WTC11 (cell line): ENCODE measurements around the gene QKI. TPM values are rescaled to one million over a fixed set of nuclear protein-coding genes. Genes with fewer than 3 reads are reported as not detected.

Source experiments
- ATAC-seq: fragments of 200-7000 bp; cut with Tn5 transposase; 2 replicates; pipeline ENCODE4 v1.10.0; 2021; ENCODE audit warnings: mild to moderate bottlenecking, moderate library complexity
- CTCF ChIA-PET: fragments of 300-600 bp; sonication (Branson Sonifier 250); formaldehyde crosslinking; loops from one replicate; lab custom pipeline; 2021; ENCODE audit warnings: antibody characterized with exemption; lab: Charles Lee
- POLR2A ChIA-PET: fragments of 350-600 bp; sonication (Branson Sonifier 250); formaldehyde crosslinking; loops from one replicate; lab custom pipeline; 2021; ENCODE audit warnings: antibody characterized with exemption; lab: Charles Lee
- DNase-seq: peaks from one replicate; pipeline ENCODE4 v3.0.0; 2021; ENCODE audit warnings: low spot score
- H3K27ac Mint-ChIP-seq: 2 replicates; pipeline ENCODE4 v1.8.0; 2021; ENCODE audit warnings: mixed read lengths
- H3K27me3 Mint-ChIP-seq: 2 replicates; pipeline ENCODE4 v1.8.0; 2021; ENCODE audit warnings: low read depth, mild to moderate bottlenecking, moderate library complexity, mixed read lengths
- H3K36me3 Mint-ChIP-seq: 2 replicates; pipeline ENCODE4 v1.8.0; 2021; ENCODE audit warnings: mixed read lengths
- H3K4me1 Mint-ChIP-seq: 2 replicates; pipeline ENCODE4 v1.8.0; 2022; ENCODE audit warnings: mixed read lengths
- H3K4me3 Mint-ChIP-seq: 2 replicates; pipeline ENCODE4 v1.8.0; 2021; ENCODE audit warnings: mild to moderate bottlenecking, moderate library complexity, mixed read lengths
- H3K9me3 Mint-ChIP-seq: 2 replicates; pipeline ENCODE4 v1.8.0; 2021; ENCODE audit warnings: mixed read lengths
- CBFB ChIP-seq: sonication (generic); formaldehyde crosslinking; IDR thresholded peaks from 2 replicates; pipeline ENCODE4 v1.8.1; 2022; ENCODE audit warnings: mild to moderate bottlenecking, low read depth, missing genetic modification reagents
- ESRRA ChIP-seq: sonication (generic); formaldehyde crosslinking; IDR thresholded peaks from 2 replicates; pipeline ENCODE4 v1.8.1; 2022; ENCODE audit warnings: mild to moderate bottlenecking, missing genetic modification reagents, borderline replicate concordance
- FOXJ3 ChIP-seq: sonication (generic); formaldehyde crosslinking; IDR thresholded peaks from 2 replicates; pipeline ENCODE4 v1.9.0; 2021; ENCODE audit warnings: missing genetic modification reagents, mild to moderate bottlenecking, borderline replicate concordance
- MYBL2 ChIP-seq: sonication (generic); formaldehyde crosslinking; IDR thresholded peaks from 2 replicates; pipeline ENCODE4 v1.8.1; 2023; ENCODE audit warnings: mild to moderate bottlenecking, moderate library complexity, missing genetic modification reagents
- NFYB ChIP-seq: sonication (generic); formaldehyde crosslinking; conservative IDR thresholded peaks from 2 replicates; pipeline ENCODE4 v1.8.0; 2022; ENCODE audit warnings: low read depth, missing genetic modification reagents
- NR2C2 ChIP-seq: sonication (generic); formaldehyde crosslinking; IDR thresholded peaks from 2 replicates; pipeline ENCODE4 v1.8.0; 2022; ENCODE audit warnings: mild to moderate bottlenecking, missing genetic modification reagents
- PRRX2 ChIP-seq: fragments of 250-450 bp; sonication (Bioruptor Pico); IDR thresholded peaks from 2 replicates; pipeline ENCODE4 v1.8.0; 2021; ENCODE audit warnings: mild to moderate bottlenecking
- SMAD4 ChIP-seq: sonication (generic); formaldehyde crosslinking; IDR thresholded peaks from 2 replicates; pipeline ENCODE4 v1.8.0; 2022; ENCODE audit warnings: mild to moderate bottlenecking, missing genetic modification reagents
- TCF7 ChIP-seq: sonication (generic); formaldehyde crosslinking; IDR thresholded peaks from 2 replicates; pipeline ENCODE4 v1.8.0; 2022; ENCODE audit warnings: mild to moderate bottlenecking, low read depth, missing genetic modification reagents, moderate library complexity
- ZNF317 ChIP-seq: sonication (generic); formaldehyde crosslinking; IDR thresholded peaks from 2 replicates; pipeline ENCODE4 v1.8.1; 2023; ENCODE audit warnings: low read depth, mild to moderate bottlenecking, moderate library complexity, missing genetic modification reagents, borderline replicate concordance
- total RNA-seq: library from RNA; stranded (reverse); gene quantifications from 3 replicates; pipeline ENCODE4 v1.2.3, GENCODE V29; 2021
- TF ChIP-seq, protein P1 (sequence below): sonication (generic); formaldehyde crosslinking; IDR thresholded peaks from 2 replicates; pipeline ENCODE4 v1.8.1; 2022; ENCODE audit warnings: low read depth, missing genetic modification reagents, borderline replicate concordance
- TF ChIP-seq, protein P2 (sequence below): sonication (generic); formaldehyde crosslinking; IDR thresholded peaks from 2 replicates; pipeline ENCODE4 v1.8.1; 2022; ENCODE audit warnings: low read depth, mild to moderate bottlenecking, moderate library complexity, missing genetic modification reagents, borderline replicate concordance
- TF ChIP-seq, protein P3 (sequence below): sonication (generic); formaldehyde crosslinking; IDR thresholded peaks from 2 replicates; pipeline ENCODE4 v1.8.1; 2023; ENCODE audit warnings: mild to moderate bottlenecking, missing genetic modification reagents, moderate library complexity
- TF ChIP-seq, protein P4 (sequence below): sonication (generic); formaldehyde crosslinking; IDR thresholded peaks from 2 replicates; pipeline ENCODE4 v1.8.1; 2022; ENCODE audit warnings: mild to moderate bottlenecking, missing genetic modification reagents, moderate library complexity, borderline replicate concordance
- TF ChIP-seq, protein P5 (sequence below): sonication (generic); formaldehyde crosslinking; IDR thresholded peaks from 2 replicates; pipeline ENCODE4 v1.8.1; 2022; ENCODE audit warnings: mild to moderate bottlenecking, moderate library complexity, missing genetic modification reagents
- TF ChIP-seq, protein P6 (sequence below): sonication (generic); formaldehyde crosslinking; IDR thresholded peaks from 2 replicates; pipeline ENCODE4 v1.8.1; 2023; ENCODE audit warnings: mild to moderate bottlenecking, missing genetic modification reagents, moderate library complexity

The QKI gene
- total RNA-seq, 1 experiment from 2014 or later = 145 TPM

DNA sequence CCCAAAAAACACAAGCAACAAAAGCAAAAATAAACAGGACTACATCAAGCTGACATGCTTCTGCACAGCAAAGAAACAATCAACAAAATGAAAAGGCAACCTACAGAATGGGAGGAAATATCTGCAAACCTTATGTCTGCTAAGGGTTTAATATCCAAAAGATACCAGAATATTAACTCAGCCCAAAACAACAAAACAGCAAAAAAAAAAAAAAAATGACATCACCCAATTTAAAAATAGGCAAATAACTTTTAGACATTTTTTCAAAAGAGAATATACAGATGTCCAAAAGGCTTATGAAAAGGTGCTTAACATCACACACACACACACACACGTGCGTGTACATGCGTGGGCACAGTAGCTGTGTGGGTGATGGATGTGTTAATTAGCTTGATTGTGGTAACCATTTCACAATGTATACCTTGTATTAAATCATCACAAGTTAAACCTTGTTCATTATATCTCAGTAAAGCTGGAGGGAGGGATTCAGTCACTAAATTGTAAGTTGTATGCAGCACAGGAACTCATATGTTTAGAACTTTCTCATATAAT lies 52.4 kb downstream of the QKI start:
- CTCF ChIA-PET = no interaction called here
- Mint-ChIP-seq H3K4me3 (no peak overlapping the region), H3K9me3 (peaks cover 20% of the 10 kb centered on the region), H3K36me3 (peaks cover 27% of the 10 kb centered on the region), H3K4me1 (no peaks in the 10 kb centered on the region; the same call in 1 of the 2 replicates), H3K27ac (no peak overlapping the region), H3K27me3 (no peaks in the 10 kb centered on the region)
- TF ChIP-seq MYBL2 (CRISPR knock-in tag) (no peak), PRRX2 (no peak), FOXJ3 (CRISPR knock-in tag) (no peak), ESRRA (CRISPR knock-in tag) (no peak)
- TF ChIP-seq, protein P1, sequence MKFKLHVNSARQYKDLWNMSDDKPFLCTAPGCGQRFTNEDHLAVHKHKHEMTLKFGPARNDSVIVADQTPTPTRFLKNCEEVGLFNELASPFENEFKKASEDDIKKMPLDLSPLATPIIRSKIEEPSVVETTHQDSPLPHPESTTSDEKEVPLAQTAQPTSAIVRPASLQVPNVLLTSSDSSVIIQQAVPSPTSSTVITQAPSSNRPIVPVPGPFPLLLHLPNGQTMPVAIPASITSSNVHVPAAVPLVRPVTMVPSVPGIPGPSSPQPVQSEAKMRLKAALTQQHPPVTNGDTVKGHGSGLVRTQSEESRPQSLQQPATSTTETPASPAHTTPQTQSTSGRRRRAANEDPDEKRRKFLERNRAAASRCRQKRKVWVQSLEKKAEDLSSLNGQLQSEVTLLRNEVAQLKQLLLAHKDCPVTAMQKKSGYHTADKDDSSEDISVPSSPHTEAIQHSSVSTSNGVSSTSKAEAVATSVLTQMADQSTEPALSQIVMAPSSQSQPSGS (CRISPR knock-in tag) = no peak
- TF ChIP-seq, protein P2, sequence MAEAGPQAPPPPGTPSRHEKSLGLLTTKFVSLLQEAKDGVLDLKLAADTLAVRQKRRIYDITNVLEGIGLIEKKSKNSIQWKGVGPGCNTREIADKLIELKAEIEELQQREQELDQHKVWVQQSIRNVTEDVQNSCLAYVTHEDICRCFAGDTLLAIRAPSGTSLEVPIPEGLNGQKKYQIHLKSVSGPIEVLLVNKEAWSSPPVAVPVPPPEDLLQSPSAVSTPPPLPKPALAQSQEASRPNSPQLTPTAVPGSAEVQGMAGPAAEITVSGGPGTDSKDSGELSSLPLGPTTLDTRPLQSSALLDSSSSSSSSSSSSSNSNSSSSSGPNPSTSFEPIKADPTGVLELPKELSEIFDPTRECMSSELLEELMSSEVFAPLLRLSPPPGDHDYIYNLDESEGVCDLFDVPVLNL = no peak
- DNase-seq (no peak), ATAC-seq (no peak)
- POLR2A ChIA-PET = no interaction called here

DNA sequence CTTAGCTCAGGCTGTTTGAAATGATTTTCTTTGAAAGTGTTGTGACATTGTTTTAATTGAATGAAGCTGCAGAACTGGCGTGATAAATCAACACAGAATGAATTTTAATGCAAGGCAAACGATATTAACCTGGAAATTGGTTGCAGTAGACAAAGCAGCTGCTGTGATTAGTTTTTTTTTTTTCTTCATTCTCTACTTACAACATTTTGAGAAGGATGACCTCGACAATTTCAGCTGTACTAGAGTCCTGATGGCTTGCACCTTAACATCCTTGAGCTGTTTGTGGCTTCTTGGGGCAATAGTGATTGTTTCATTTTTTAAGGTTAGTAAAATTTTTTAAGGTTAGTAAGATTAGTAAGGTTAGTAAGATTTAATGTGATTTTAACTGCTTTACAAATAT lies 54.2 kb downstream of the QKI start:
- TF ChIP-seq, protein P3, sequence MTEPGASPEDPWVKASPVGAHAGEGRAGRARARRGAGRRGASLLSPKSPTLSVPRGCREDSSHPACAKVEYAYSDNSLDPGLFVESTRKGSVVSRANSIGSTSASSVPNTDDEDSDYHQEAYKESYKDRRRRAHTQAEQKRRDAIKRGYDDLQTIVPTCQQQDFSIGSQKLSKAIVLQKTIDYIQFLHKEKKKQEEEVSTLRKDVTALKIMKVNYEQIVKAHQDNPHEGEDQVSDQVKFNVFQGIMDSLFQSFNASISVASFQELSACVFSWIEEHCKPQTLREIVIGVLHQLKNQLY = no peak
- no peak for TF ChIP-seq TCF7 (CRISPR knock-in tag)
- no peak for TF ChIP-seq SMAD4 (CRISPR knock-in tag)
- TF ChIP-seq NFYB (CRISPR knock-in tag) = no peak
- TF ChIP-seq, protein P4, sequence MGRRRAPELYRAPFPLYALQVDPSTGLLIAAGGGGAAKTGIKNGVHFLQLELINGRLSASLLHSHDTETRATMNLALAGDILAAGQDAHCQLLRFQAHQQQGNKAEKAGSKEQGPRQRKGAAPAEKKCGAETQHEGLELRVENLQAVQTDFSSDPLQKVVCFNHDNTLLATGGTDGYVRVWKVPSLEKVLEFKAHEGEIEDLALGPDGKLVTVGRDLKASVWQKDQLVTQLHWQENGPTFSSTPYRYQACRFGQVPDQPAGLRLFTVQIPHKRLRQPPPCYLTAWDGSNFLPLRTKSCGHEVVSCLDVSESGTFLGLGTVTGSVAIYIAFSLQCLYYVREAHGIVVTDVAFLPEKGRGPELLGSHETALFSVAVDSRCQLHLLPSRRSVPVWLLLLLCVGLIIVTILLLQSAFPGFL (CRISPR knock-in tag) = no peak
- no peak for TF ChIP-seq NR2C2
- TF ChIP-seq CBFB (CRISPR knock-in tag) = no peak
- TF ChIP-seq, protein P5, sequence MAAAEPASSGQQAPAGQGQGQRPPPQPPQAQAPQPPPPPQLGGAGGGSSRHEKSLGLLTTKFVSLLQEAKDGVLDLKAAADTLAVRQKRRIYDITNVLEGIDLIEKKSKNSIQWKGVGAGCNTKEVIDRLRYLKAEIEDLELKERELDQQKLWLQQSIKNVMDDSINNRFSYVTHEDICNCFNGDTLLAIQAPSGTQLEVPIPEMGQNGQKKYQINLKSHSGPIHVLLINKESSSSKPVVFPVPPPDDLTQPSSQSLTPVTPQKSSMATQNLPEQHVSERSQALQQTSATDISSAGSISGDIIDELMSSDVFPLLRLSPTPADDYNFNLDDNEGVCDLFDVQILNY (CRISPR knock-in tag) = no peak
- TF ChIP-seq, protein P6, sequence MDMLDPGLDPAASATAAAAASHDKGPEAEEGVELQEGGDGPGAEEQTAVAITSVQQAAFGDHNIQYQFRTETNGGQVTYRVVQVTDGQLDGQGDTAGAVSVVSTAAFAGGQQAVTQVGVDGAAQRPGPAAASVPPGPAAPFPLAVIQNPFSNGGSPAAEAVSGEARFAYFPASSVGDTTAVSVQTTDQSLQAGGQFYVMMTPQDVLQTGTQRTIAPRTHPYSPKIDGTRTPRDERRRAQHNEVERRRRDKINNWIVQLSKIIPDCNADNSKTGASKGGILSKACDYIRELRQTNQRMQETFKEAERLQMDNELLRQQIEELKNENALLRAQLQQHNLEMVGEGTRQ (CRISPR knock-in tag) = no peak
- TF ChIP-seq ZNF317 (CRISPR knock-in tag) = no peak
- TF ChIP-seq, protein P1 (CRISPR knock-in tag) = no peak
- TF ChIP-seq, all 79 proteins: peak for 0
- Mint-ChIP-seq H3K4me3 (no peak overlapping the region), H3K9me3 (peaks cover 20% of the 10 kb centered on the region), H3K27ac (no peak overlapping the region), H3K4me1 (peaks cover 7% of the 10 kb centered on the region), H3K27me3 (no peaks in the 10 kb centered on the region), H3K36me3 (peaks cover 27% of the 10 kb centered on the region)
- no peak for DNase-seq
- ChIA-PET POLR2A (no interaction called here), CTCF (no interaction called here)
- no peak for ATAC-seq
